Measurements from ENCODE around the gene CAMSAP3.

Gene CAMSAP3

GRCh38 chr19:7595466-7596133 is at the start of gene CAMSAP3:
Gene CAMSAP3 (plus strand): TSS chr19:7595863. CDS start chr19:7596003, 140 bp downstream.
- Histone ChIP-seq H3K36me3 (replicated peaks) (no peaks in the 10 kb centered on the region), H3K4me1 (no peaks in the 10 kb centered on the region; the same call in 1 of the 2 replicates), H3K27me3 (ENCODE audit: low read depth) (no peaks in the 10 kb centered on the region), H3K9me3 (no peaks in the 10 kb centered on the region), H3K4me3 (peak within 1 kb of the TSS; percentile 44)
- in situ Hi-C loops (cut with MboI; ENCODE audit: low sequenced_read_pairs): no loop called here
- DNase-seq (ENCODE audit: low spot score in 2 of 2): peak; percentile 68 to 91

GRCh38 chr19:7545904-7546303 is 49.8 kb upstream of the CAMSAP3 start:
- H3K27me3 ChIP-seq (ENCODE audit: low read depth): no peaks in the 10 kb centered on the region
- in situ Hi-C loops (cut with MboI; ENCODE audit: low sequenced_read_pairs): no loop called here
- H3K4me1 ChIP-seq: no peaks in the 10 kb centered on the region
- no peak for DNase-seq (ENCODE audit: low spot score in 2 of 2)
- no peaks in the 10 kb centered on the region for H3K9me3 ChIP-seq
- no peak overlapping the region for H3K4me3 ChIP-seq
- H3K36me3 ChIP-seq (replicated peaks): no peaks in the 10 kb centered on the region

- no peaks in the 10 kb centered on the region for H3K9me3 ChIP-seq
- in situ Hi-C loops (cut with MboI; ENCODE audit: low sequenced_read_pairs): no loop called here
- no peaks in the 10 kb centered on the region for H3K4me1 ChIP-seq
- no peaks in the 10 kb centered on the region for H3K27me3 ChIP-seq (ENCODE audit: low read depth)
- DNase-seq (ENCODE audit: low spot score in 2 of 2): no peak
- H3K36me3 ChIP-seq (replicated peaks): no peaks in the 10 kb centered on the region
- no peak overlapping the region for H3K4me3 ChIP-seq
Measured at GRCh38 chr19:7547159-7547558, 48.5 kb upstream of the CAMSAP3 start.

- Histone ChIP-seq H3K36me3 (replicated peaks) (no peaks in the 10 kb centered on the region), H3K4me3 (no peak overlapping the region), H3K4me1 (no peaks in the 10 kb centered on the region), H3K27me3 (ENCODE audit: low read depth) (no peaks in the 10 kb centered on the region), H3K9me3 (no peaks in the 10 kb centered on the region)
- in situ Hi-C loops (cut with MboI; ENCODE audit: low sequenced_read_pairs): no loop called here
- no peak for DNase-seq (ENCODE audit: low spot score in 2 of 2)
Measured at GRCh38 chr19:7549429-7550148, 46.1 kb upstream of the CAMSAP3 start.

GRCh38 chr19:7550169-7550770 is 45.4 kb upstream of the CAMSAP3 start:
- Histone ChIP-seq H3K27me3 (ENCODE audit: low read depth) (no peaks in the 10 kb centered on the region), H3K4me1 (no peaks in the 10 kb centered on the region), H3K4me3 (no peak overlapping the region), H3K9me3 (no peaks in the 10 kb centered on the region), H3K36me3 (replicated peaks) (no peaks in the 10 kb centered on the region)
- no peak for DNase-seq (ENCODE audit: low spot score in 2 of 2)
- in situ Hi-C loops (cut with MboI; ENCODE audit: low sequenced_read_pairs): no loop called here

- H3K36me3 ChIP-seq (replicated peaks): no peaks in the 10 kb centered on the region
- no peaks in the 10 kb centered on the region for H3K9me3 ChIP-seq
- DNase-seq (ENCODE audit: low spot score in 2 of 2): peak; percentile 29 to 72
- H3K4me1 ChIP-seq: no peaks in the 10 kb centered on the region
- H3K4me3 ChIP-seq: no peak overlapping the region
- no peaks in the 10 kb centered on the region for H3K27me3 ChIP-seq (ENCODE audit: low read depth)
- in situ Hi-C loops (cut with MboI; ENCODE audit: low sequenced_read_pairs): no loop called here
Measured at GRCh38 chr19:7550987-7551761, 44.5 kb upstream of the CAMSAP3 start.

GRCh38 chr19:7552781-7553180 is 42.9 kb upstream of the CAMSAP3 start:
- no peaks in the 10 kb centered on the region for H3K9me3 ChIP-seq
- no peak for DNase-seq (ENCODE audit: low spot score in 2 of 2)
- no peak overlapping the region for H3K4me3 ChIP-seq
- H3K36me3 ChIP-seq (replicated peaks): peaks cover 4% of the 10 kb centered on the region; the same call in 1 of the 2 replicates
- H3K27me3 ChIP-seq (ENCODE audit: low read depth): no peaks in the 10 kb centered on the region
- H3K4me1 ChIP-seq: no peaks in the 10 kb centered on the region
- in situ Hi-C loops (cut with MboI; ENCODE audit: low sequenced_read_pairs): no loop called here

GRCh38 chr19:7554565-7554964 is 41.1 kb upstream of the CAMSAP3 start:
- Histone ChIP-seq H3K4me3 (no peak overlapping the region), H3K27me3 (ENCODE audit: low read depth) (no peaks in the 10 kb centered on the region), H3K9me3 (no peaks in the 10 kb centered on the region), H3K4me1 (no peaks in the 10 kb centered on the region), H3K36me3 (replicated peaks) (peaks cover 4% of the 10 kb centered on the region; the same call in 1 of the 2 replicates)
- no peak for DNase-seq (ENCODE audit: low spot score in 2 of 2)
- in situ Hi-C loops (cut with MboI; ENCODE audit: low sequenced_read_pairs): no loop called here

GRCh38 chr19:7554990-7555864 is 40.4 kb upstream of the CAMSAP3 start:
- DNase-seq (ENCODE audit: low spot score in 2 of 2): peak in 1 of 2 experiments; percentile 55
- in situ Hi-C loops (cut with MboI; ENCODE audit: low sequenced_read_pairs): no loop called here
- H3K4me1 ChIP-seq: no peaks in the 10 kb centered on the region
- H3K27me3 ChIP-seq (ENCODE audit: low read depth): no peaks in the 10 kb centered on the region
- H3K4me3 ChIP-seq: no peak overlapping the region
- no peaks in the 10 kb centered on the region for H3K9me3 ChIP-seq
- peaks cover 4% of the 10 kb centered on the region; the same call in 1 of the 2 replicates for H3K36me3 ChIP-seq (replicated peaks)

GRCh38 chr19:7556696-7557315 is 38.9 kb upstream of the CAMSAP3 start:
- H3K36me3 ChIP-seq (replicated peaks): peaks cover 4% of the 10 kb centered on the region; the same call in 1 of the 2 replicates
- no peaks in the 10 kb centered on the region for H3K9me3 ChIP-seq
- no peak overlapping the region for H3K4me3 ChIP-seq
- H3K4me1 ChIP-seq: no peaks in the 10 kb centered on the region
- DNase-seq (ENCODE audit: low spot score in 2 of 2): no peak
- in situ Hi-C loops (cut with MboI; ENCODE audit: low sequenced_read_pairs): no loop called here
- no peaks in the 10 kb centered on the region for H3K27me3 ChIP-seq (ENCODE audit: low read depth)

- Histone ChIP-seq H3K4me1 (no peaks in the 10 kb centered on the region), H3K9me3 (no peaks in the 10 kb centered on the region), H3K4me3 (no peak overlapping the region), H3K27me3 (ENCODE audit: low read depth) (no peaks in the 10 kb centered on the region), H3K36me3 (replicated peaks) (peaks cover 4% of the 10 kb centered on the region; the same call in 1 of the 2 replicates)
- DNase-seq (ENCODE audit: low spot score in 2 of 2): no peak
- in situ Hi-C loops (cut with MboI; ENCODE audit: low sequenced_read_pairs): no loop called here
Measured at GRCh38 chr19:7558667-7559066, 37.0 kb upstream of the CAMSAP3 start.

- H3K36me3 ChIP-seq (replicated peaks): peaks cover 4% of the 10 kb centered on the region; the same call in 1 of the 2 replicates
- H3K4me1 ChIP-seq: no peaks in the 10 kb centered on the region
- no peaks in the 10 kb centered on the region for H3K27me3 ChIP-seq (ENCODE audit: low read depth)
- H3K9me3 ChIP-seq: no peaks in the 10 kb centered on the region
- in situ Hi-C loops (cut with MboI; ENCODE audit: low sequenced_read_pairs): no loop called here
- no peak overlapping the region for H3K4me3 ChIP-seq
- no peak for DNase-seq (ENCODE audit: low spot score in 2 of 2)
Measured at GRCh38 chr19:7559102-7559501, 36.6 kb upstream of the CAMSAP3 start.

Measured in HAP-1 (cell line).